SHP77 treated with DMSO at 0.1 percent for 48 hours (cell line): ENCODE measurements around the gene TTC21A.
"Not testable (repeated sequence)": the region's sequence is repeated elsewhere in the genome, so short reads cannot be mapped to it uniquely, and the experiment has no call there.

Experiments
- DNase-seq: peaks from one replicate; lab custom pipeline; 2025; lab: John Stamatoyannopoulos, UW

Gene TTC21A, protein sequence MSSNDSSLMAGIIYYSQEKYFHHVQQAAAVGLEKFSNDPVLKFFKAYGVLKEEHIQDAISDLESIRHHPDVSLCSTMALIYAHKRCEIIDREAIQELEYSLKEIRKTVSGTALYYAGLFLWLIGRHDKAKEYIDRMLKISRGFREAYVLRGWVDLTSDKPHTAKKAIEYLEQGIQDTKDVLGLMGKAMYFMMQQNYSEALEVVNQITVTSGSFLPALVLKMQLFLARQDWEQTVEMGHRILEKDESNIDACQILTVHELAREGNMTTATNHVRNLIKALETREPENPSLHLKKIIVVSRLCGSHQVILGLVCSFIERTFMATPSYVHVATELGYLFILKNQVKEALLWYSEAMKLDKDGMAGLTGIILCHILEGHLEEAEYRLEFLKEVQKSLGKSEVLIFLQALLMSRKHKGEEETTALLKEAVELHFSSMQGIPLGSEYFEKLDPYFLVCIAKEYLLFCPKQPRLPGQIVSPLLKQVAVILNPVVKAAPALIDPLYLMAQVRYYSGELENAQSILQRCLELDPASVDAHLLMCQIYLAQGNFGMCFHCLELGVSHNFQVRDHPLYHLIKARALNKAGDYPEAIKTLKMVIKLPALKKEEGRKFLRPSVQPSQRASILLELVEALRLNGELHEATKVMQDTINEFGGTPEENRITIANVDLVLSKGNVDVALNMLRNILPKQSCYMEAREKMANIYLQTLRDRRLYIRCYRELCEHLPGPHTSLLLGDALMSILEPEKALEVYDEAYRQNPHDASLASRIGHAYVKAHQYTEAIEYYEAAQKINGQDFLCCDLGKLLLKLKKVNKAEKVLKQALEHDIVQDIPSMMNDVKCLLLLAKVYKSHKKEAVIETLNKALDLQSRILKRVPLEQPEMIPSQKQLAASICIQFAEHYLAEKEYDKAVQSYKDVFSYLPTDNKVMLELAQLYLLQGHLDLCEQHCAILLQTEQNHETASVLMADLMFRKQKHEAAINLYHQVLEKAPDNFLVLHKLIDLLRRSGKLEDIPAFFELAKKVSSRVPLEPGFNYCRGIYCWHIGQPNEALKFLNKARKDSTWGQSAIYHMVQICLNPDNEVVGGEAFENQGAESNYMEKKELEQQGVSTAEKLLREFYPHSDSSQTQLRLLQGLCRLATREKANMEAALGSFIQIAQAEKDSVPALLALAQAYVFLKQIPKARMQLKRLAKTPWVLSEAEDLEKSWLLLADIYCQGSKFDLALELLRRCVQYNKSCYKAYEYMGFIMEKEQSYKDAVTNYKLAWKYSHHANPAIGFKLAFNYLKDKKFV (N-terminal part only)

DNA sequence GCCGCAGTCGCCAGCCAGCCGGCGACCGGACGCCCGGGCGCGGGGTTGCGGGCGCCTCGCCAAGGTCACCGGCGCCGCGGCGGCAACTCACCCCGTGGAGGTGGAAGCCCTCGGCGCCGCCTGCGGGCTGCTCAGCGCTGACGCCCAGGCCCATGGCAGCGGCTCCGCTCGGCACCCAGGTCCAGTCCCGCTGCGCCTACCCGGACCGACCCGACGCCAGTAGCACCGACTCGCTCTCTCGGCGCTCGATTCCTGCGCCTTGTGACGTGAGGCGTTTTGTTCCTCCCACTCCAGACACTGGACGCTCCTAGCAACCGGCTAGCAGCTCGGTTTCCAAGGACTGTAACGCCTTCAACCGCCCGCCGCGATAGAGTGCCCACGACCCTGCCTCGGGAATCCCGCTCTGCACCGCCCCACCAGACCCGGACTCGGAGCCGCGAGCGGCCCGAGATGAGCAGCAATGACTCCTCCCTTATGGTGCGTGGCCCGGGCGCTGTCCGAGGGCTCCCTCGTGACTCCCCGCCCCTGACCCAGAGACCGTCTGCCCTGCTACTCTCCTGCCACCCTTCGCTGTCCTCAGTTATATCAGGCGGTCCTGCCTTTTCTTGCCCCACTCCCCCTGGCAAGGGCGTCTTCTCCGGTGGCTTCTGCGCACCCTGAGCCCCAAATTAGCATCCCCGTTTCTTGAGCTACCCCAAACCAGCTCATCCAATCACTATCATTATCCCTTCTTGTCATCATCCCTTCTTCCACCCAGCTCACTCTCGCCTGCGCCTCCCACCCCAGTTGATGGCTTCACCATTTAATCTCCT lies at the start of gene TTC21A, which contains the start of gene GORASP1:
TSS of gene TTC21A (plus strand) at position 293 of the 812 bp plus-strand sequence. CDS start at position 451, 158 bp downstream.
TSS of gene GORASP1 (minus strand) at position 240 of the 812 bp plus-strand sequence. CDS start at position 154, 86 bp downstream.
- no peak for DNase-seq

DNA sequence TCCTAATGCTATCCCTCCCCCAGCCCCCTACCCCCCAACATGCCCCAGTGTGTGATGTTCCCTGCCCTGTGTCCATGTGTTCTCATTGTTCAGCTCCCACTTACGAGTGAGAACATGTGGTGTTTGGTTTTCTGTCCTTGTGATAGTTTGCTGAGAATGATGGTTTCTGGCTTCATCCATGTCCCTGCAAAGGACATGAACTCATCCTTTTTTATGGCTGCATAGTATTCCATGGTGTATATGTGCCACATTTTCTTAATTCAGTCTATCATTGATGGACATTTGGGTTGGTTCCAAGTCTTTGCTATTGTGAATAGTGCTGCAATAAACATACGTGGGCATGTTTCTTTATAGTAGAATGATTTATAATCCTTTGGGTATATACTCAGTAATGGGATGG lies 46.3 kb upstream of the TTC21A start:
- DNase-seq, result not testable (repeated sequence)

DNA sequence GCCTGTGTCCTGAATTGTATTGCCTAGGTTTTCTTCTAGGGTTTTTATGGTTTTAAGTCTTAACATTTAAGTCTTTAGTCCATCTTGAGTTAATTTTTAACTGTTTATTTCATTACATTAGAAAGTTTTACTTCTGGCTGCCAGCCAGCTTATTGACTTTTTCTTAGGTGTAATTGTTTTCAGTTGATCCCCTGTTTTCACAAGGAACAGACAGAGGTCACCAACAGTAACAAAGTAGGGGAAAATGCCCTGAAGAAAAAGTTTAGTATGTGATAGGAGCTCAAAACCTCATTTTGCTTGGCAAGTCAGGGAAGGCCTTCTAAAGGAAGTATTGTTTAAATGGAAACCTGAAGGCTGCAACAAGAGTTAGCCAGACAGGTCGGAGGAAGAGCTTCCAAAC lies 45.3 kb upstream of the TTC21A start:
- DNase-seq, result no peak

DNA sequence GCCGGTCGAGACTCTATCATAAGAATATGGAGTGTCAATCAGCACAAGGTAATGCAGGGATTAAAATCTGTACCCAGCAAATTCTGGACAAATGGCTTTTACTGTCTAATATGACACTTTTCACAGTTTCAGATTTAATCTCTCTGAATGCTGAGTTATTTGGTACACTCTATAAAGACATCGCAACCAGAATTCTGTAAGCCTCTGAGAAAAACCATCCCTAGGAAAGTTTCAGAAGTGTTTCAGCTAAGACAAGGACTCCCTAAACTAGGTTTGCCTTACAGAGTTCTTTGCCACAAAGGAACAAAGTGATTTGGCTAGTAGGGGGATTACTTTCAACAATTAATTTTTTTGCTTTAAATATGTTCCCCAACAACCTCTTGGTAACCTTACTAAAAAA lies 44.3 kb upstream of the TTC21A start:
- no peak for DNase-seq

DNA sequence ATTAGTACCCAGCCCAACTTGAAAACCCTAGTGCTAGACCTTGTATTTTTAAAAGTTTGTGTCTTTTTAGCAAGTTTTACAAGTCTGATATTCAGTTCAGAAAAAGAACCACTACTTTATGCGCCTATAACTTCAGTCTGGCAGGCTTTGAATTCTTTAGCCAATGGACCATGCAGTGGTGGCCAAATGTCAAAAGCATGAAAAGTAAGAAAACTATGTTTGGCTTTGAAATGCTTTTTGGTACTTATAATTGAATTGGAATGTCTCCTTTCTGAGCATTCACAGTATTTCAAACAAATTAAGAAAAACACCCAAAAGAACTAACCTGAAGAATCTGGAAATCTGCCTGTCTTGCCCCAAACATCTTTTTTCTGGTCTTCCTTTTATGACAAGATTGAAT lies 42.8 kb upstream of the TTC21A start:
- DNase-seq, result no peak

DNA sequence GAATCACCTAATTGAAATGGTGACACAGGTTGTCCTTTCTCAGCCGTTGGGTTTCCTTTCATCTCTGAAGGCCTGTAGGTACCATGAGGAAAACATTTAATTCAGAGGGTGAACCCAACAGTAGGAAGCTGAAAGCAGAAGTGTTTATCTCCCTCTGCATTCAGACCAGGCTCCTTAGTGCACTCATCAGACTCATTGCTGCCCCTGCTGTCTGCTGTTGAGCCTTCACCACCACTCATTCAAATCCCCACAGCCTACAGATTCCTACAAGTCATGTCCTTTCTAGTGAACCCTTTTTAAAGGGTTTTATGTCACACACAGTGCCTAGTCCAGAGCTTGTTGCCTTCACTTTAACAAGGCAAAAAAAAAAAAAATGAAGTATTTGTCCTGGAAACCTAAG lies 42.3 kb upstream of the TTC21A start:
- DNase-seq, result no peak

DNA sequence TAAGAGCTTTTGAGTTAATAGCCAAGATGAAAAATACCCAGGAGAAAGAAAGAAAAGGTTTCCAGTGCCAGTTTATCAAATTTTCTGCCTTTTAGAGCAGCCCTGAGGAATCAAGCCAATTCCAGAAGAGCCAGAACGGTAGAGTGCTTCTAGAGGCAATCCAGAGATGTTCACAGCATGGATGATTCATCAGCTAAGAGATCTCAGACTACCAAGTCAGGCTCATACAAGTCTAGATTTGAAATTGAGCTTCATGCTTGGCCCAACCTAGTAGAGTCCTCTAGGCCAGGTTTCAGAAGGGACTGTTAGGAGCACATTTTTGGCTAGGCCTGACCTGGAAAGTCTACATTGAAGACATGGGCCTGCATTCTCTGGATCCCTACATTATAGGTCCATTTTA lies 40.2 kb upstream of the TTC21A start:
- DNase-seq, result no peak

DNA sequence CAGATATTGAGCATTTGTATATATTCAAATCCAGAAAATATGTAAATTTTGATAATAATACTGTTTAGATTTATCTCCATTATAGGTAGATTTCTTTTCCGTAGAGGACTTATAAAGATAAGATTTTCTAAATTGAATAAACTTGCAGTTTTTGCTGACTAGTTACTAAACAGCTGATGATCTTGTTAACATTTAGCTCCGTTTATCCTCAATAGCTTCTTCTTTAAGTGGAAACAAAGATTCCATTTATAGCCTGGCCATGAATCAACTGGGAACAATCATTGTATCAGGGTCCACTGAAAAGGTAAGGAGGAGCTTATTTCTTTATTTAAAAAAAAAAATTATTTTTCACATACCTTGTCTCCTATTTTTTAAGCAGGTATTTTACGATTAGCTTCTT lies 38.9 kb upstream of the TTC21A start:
- no peak for DNase-seq

DNA sequence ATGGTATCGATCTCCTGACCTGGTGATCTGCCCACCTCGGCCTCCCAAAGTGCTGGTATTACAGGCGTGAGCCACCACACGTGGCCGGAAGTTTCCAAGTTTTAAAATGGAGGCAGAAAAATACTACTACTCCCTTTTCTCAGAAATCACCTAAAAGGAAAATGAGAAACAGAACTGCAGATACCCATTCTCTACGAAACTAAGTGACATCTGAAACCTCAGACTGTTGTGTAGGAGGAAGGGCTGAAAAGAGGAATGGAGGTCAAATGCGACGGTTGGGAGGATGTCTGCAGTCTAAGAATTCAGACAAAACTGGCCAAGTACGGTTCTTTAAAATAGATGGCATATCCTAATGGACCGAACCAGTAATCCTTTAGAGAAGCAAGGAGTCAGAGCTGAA lies 31.6 kb upstream of the TTC21A start:
- DNase-seq, result no peak

DNA sequence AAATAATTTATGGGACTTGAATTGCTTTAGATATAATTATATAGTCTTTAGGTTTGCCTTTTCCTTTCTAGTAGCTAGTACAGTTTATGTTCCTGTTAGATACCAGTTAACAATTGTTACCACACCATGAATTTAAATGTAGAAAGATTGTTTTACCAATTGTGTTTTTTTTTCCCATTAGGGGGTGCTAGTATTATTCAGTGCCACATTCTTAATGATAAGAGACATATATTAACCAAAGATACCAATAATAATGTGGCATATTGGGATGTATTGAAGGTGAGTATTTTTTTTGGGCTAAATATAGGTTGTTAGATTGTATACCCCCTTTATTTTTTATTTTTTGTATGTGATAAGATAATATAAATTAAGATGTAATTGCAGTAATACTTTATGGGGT lies 27.9 kb upstream of the TTC21A start:
- DNase-seq, result no peak

DNA sequence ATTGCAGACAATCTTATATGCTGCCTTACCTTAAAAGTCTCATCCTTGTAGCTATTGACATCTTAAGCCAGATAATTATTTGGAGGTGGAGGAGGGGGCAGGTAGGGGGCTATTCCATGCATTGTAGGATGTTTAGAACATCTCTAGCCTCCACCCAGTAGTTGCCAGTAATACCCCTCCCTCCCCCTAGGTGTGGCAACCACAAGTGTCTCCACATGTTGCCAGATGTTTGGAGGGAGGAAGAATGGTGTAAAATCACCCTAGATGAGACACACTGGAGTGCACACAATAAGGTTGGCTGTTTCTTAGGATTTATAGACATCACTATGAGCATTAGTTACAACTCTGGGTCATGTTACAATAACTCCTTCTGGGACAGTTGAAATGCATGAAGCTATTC lies 27.5 kb upstream of the TTC21A start:
- DNase-seq, result no peak

DNA sequence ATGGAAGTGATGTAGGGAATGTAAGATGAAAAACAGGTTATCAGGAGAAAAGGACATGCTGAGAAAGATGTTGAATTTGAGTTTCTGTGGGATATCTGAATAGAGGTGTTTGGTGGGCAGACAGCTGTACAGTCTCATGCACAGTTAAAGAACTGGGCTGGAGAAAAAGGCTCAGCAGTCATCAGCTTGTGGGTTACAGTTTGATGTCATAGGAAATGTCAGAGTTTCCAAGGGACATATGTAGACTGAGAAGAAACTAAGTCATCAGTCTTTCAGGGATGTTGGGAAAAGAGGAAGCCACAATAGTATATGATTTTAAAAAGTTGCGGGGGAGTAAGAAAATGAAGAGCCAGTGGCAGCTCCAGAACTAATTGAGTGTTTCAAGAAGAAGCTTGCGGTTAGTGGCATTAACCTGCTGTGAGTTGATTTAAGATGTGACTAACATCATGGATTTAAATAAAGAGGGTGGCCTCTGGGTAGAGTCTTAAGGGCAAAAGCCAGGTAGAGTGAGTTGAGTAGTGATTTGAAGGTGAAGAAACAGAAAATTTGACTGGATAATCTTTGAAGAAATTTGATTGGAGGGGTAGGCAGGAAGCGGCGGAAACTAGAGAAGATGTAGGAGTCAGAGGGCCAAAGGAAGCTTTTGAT lies 24.7 kb upstream of the TTC21A start:
- DNase-seq, result no peak

DNA sequence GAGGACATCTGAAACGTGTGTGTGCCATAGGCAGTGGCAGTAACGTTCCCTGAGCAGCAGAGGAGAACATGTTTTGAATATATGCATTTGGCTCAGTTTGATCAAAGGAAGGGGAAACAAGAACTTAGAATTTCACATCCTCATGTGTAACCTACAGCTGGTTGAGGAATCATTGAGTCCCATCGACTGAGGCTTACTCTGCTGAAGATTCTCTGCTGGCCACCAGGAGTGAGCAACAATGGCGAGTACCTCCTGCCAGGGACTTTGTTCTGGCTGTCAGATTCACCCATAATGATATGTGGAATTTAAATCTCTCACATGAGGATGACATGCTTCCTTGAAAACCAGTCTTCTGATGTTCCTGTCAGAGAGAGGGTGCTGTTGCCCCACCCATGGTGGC lies 21.3 kb upstream of the TTC21A start:
- DNase-seq, result no peak

DNA sequence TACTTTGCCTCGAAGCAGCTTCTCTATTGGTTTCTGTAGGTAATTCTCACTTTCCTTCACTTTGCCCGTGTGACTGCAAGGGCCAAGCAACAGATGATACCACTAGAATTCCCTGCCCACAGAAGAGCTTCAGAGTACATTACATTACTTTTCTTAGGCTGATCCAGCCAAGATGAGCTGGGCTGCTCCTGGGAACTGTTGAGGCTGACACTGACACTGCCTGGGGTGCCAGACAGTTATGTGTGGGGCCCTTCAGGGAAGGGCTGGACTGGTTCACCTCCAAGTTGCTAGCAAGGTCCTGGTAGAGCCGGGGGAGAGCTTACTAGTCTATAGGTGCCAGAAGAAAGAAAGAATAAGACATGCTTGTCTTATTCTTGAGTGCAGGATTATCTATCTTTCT lies 19.0 kb upstream of the TTC21A start:
- no peak for DNase-seq

DNA sequence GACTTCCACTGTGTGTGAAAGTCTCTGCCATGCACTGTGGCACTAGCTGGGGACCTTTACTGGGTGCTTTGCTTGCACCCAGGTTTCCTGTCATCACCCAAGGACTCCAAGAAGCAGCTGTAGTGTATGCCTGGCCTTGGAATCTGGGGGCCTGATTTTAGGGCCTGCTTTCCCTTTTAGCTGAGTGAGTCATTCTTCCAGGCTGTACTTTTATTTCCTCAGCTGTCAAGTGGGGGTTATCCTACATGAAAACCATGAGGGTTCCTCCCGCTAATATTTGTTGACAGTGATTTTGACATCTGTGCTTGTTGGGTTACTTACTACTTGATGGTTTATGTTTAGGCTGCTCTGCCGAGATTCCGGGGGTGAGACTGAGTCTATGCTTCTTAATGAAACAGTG lies 18.6 kb upstream of the TTC21A start:
- DNase-seq, result no peak

DNA sequence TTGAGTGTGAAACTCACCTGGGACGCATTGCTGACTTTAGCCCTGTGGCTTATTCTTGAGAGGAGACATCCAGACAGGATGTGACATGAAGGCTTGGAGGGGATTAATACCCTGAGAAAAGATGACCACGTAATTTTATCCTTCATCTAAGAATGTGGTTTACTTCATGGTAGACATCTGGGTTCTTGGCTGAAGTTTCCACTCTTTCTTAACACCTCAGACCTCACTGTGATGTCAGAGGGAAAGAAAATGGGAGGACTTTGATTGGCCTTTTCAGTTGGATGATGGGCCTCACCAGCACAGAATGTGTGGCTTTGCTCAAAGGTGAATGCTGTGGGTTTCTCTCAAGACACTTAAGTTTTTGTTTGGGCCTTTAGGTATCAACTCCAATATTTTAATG lies 16.6 kb upstream of the TTC21A start:
- DNase-seq, result no peak

DNA sequence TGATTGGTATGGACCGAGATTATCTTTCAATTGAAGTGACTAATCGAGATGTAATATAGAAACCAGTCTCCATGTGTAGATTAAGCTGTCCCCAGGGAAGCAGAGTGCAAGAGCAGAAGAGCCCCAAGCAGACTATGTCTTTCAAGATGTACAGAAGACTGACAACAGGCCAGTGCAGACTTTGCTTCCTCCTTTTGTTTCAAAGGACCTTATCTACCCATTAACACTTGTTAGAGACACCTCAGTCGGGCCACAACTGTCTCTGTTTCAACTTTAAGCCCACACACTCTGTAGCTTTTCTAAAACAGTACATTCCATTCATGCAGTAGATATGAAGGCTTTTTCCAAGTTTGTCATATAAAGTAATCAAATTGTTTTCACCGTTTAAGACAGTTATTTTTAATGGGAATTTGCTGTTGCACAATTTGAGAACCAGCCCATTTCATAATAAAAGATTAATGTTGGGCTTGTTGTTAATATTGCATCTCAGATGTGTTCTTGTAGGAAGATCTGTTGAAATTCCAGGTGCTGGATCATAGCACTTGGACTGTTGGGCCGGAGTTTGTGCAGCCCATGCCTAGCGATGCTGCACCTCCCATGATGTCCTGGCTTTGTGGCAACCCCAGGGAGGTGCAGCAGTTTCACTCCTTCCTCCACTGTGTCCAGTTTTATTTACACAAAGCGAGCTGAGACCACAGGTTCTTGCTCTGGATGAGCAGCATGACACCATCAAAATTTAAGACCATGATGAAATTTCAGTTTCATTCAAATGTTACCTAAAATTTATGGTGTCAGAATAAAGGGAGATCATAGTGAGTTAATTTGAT lies 12.4 kb upstream of the TTC21A start:
- DNase-seq, result no peak

DNA sequence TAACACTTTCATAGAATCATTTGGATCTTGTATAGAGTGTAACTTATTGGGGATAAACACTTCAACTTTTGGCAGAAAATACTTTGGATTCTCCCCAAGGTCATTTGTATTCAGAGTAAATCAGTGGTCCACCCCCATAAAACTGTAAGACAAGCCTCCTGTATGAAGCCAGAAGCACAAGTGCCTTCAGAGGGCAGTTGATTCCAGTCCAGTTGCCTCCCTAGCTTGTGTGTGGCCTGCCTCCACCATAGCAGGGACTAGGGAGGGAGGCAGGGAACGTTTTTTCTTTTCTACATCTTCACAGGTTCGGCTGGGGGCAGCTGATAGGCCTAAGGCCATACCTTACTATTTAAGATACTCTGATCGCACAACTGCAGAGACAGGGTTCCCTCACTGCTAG lies 11.7 kb upstream of the TTC21A start:
- no peak for DNase-seq

DNA sequence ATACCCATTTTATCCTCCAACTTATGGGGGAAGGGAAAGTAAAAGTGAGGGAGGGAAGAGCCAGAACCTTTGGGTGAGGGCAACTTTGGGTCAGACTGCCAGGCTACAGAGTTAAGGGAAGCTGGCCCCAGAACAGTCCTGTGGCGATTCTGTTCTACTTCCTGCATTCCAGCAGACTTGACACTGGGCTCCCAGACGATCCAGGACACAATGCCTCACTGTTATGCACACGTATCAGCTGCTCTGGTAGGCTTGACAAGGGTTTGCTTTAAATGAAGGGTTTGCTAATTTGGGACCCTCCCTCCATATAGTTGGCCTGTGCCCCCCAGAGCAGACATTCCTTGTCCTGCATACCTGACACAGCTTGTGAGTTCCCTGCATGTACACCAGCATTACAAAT lies 10.7 kb upstream of the TTC21A start:
- no peak for DNase-seq
